Measurements from ENCODE around the gene SPG11. TPM values are rescaled to one million over a fixed set of nuclear protein-coding genes. Genes with fewer than 3 reads are reported as not detected.

Gene SPG11
- total RNA-seq, 1 donor from 2014 or later: 63.3 TPM

GRCh38 chr15:44682211-44682610 lies 18.7 kb upstream of the SPG11 start:
- no peaks in the 10 kb centered on the region for H3K27me3 ChIP-seq (ENCODE audit: control insufficient read depth, insufficient read depth, low read length)
- no peak for DNase-seq (ENCODE audit: low read depth)
- no peak overlapping the region for H3K4me3 ChIP-seq (ENCODE audit: low read depth, low read length)
- no peak for TF ChIP-seq CTCF (IDR thresholded peaks at IDR 0.05; ENCODE audit: insufficient read depth, low read length, poor library complexity, severe bottlenecking)
- H3K36me3 ChIP-seq (ENCODE audit: control insufficient read depth, insufficient read depth, low read length): no peaks in the 10 kb centered on the region

GRCh38 chr15:44676676-44677075 lies 13.2 kb upstream of the SPG11 start:
- no peak for DNase-seq (ENCODE audit: low read depth)

GRCh38 chr15:44675911-44676310 lies 12.4 kb upstream of the SPG11 start:
- H3K27me3 ChIP-seq (ENCODE audit: control insufficient read depth, insufficient read depth, low read length): no peaks in the 10 kb centered on the region
- DNase-seq (ENCODE audit: low read depth): no peak
- H3K36me3 ChIP-seq (ENCODE audit: control insufficient read depth, insufficient read depth, low read length): no peaks in the 10 kb centered on the region
- no peak for TF ChIP-seq CTCF (IDR thresholded peaks at IDR 0.05; ENCODE audit: insufficient read depth, low read length, poor library complexity, severe bottlenecking)
- H3K4me3 ChIP-seq (ENCODE audit: low read depth, low read length): no peak overlapping the region

More at GRCh38 chr15:44676676-44677075, 13.2 kb upstream of the SPG11 start:
- H3K36me3 ChIP-seq (ENCODE audit: control insufficient read depth, insufficient read depth, low read length): no peaks in the 10 kb centered on the region
- H3K4me3 ChIP-seq (ENCODE audit: low read depth, low read length): no peak overlapping the region
- no peaks in the 10 kb centered on the region for H3K27me3 ChIP-seq (ENCODE audit: control insufficient read depth, insufficient read depth, low read length)
- no peak for TF ChIP-seq CTCF (IDR thresholded peaks at IDR 0.05; ENCODE audit: insufficient read depth, low read length, poor library complexity, severe bottlenecking)

- no peak for DNase-seq (ENCODE audit: low read depth)
- no peaks in the 10 kb centered on the region for H3K36me3 ChIP-seq (ENCODE audit: control insufficient read depth, insufficient read depth, low read length)
- no peak for TF ChIP-seq CTCF (IDR thresholded peaks at IDR 0.05; ENCODE audit: insufficient read depth, low read length, poor library complexity, severe bottlenecking)
- no peak overlapping the region for H3K4me3 ChIP-seq (ENCODE audit: low read depth, low read length)
- H3K27me3 ChIP-seq (ENCODE audit: control insufficient read depth, insufficient read depth, low read length): no peaks in the 10 kb centered on the region
Measured at GRCh38 chr15:44673639-44674038, 10.2 kb upstream of the SPG11 start.

- Histone ChIP-seq H3K27me3 (ENCODE audit: control insufficient read depth, insufficient read depth, low read length) (no peaks in the 10 kb centered on the region), H3K36me3 (ENCODE audit: control insufficient read depth, insufficient read depth, low read length) (no peaks in the 10 kb centered on the region), H3K4me3 (ENCODE audit: low read depth, low read length) (no peak overlapping the region)
- DNase-seq (ENCODE audit: low read depth): no peak
- TF ChIP-seq CTCF (IDR thresholded peaks at IDR 0.05; ENCODE audit: insufficient read depth, low read length, poor library complexity, severe bottlenecking): no peak
Measured at GRCh38 chr15:44670087-44670950, 6.9 kb upstream of the SPG11 start.

GRCh38 chr15:44668921-44669320 lies 5.5 kb upstream of the SPG11 start:
- no peaks in the 10 kb centered on the region for H3K27me3 ChIP-seq (ENCODE audit: control insufficient read depth, insufficient read depth, low read length)
- DNase-seq (ENCODE audit: low read depth): no peak
- TF ChIP-seq CTCF (IDR thresholded peaks at IDR 0.05; ENCODE audit: insufficient read depth, low read length, poor library complexity, severe bottlenecking): no peak
- H3K36me3 ChIP-seq (ENCODE audit: control insufficient read depth, insufficient read depth, low read length): no peaks in the 10 kb centered on the region
- no peak overlapping the region for H3K4me3 ChIP-seq (ENCODE audit: low read depth, low read length)

Data from kidney epithelial cell (primary cell).